ENCODE results near the gene CMBL.

DNA sequence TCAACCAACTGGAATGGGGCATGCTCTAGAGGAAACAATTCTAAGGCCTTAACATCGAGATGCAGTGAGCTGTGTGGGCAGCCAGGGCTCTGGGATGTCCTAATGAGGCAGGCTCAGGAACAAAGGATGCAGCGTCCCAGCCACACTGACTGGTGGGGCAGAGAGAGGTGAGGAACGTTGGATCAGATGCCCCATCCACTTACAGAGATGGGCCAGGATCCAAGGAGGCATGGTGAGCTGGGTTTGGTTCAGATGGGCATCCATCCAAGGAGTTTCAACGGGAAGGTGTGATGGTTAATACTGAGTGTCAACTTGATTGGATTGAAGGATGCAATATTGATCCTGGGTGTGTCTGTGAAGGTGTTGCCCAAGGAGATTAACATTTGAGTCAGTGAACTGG lies 30.3 kb upstream of the CMBL start:
- TF ChIP-seq, protein P1, sequence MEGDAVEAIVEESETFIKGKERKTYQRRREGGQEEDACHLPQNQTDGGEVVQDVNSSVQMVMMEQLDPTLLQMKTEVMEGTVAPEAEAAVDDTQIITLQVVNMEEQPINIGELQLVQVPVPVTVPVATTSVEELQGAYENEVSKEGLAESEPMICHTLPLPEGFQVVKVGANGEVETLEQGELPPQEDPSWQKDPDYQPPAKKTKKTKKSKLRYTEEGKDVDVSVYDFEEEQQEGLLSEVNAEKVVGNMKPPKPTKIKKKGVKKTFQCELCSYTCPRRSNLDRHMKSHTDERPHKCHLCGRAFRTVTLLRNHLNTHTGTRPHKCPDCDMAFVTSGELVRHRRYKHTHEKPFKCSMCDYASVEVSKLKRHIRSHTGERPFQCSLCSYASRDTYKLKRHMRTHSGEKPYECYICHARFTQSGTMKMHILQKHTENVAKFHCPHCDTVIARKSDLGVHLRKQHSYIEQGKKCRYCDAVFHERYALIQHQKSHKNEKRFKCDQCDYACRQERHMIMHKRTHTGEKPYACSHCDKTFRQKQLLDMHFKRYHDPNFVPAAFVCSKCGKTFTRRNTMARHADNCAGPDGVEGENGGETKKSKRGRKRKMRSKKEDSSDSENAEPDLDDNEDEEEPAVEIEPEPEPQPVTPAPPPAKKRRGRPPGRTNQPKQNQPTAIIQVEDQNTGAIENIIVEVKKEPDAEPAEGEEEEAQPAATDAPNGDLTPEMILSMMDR (IDR thresholded peaks at IDR 0.05), result no peak
- no peak for TF ChIP-seq POLR2A (IDR thresholded peaks at IDR 0.05)
- no peak for TF ChIP-seq EP300 (IDR thresholded peaks at IDR 0.05)
- TF ChIP-seq POLR2AphosphoS5 (IDR thresholded peaks at IDR 0.05), result no peak
